GM18867 (cell line): ENCODE data around the gene OR13F1.
"Not testable (repeated sequence)": the region's sequence is repeated elsewhere in the genome, so short reads cannot be mapped to it uniquely, and the experiment has no call there.

Experiments used
- ATAC-seq: cut with Tn5 transposase; IDR thresholded peaks from one replicate; pipeline ENCODE4 v1.9.1; 2021; ENCODE audit warnings: mild to moderate bottlenecking, moderate library complexity; ENCODE audit not compliant: unreplicated experiment

OR13F1 gene

GRCh38 chr9:104503963-104504362, at the start of gene OR13F1:
TSS of gene OR13F1 (plus strand) at chr9:104504263. CDS start at chr9:104504263, 0 bp downstream.
- ATAC-seq = no peak

- no peak for ATAC-seq
These were observed 47.2 kb upstream of the OR13F1 start for GRCh38 chr9:104456831-104457230.

- no peak for ATAC-seq
These were observed 40.2 kb upstream of the OR13F1 start for GRCh38 chr9:104463864-104464263.

- ATAC-seq = no peak
These were observed 35.8 kb upstream of the OR13F1 start for GRCh38 chr9:104468261-104468660.

GRCh38 chr9:104482921-104483570, 21.0 kb upstream of the OR13F1 start:
- ATAC-seq = no peak

- no peak for ATAC-seq
These were observed 19.0 kb upstream of the OR13F1 start for GRCh38 chr9:104485014-104485413.

GRCh38 chr9:104494808-104495207, 9.3 kb upstream of the OR13F1 start:
- no peak for ATAC-seq

- no peak for ATAC-seq
These were observed 623 bp upstream of the OR13F1 start for GRCh38 chr9:104503440-104503839.

GRCh38 chr9:104506565-104506964, 2.5 kb downstream of the OR13F1 start:
- no peak for ATAC-seq

GRCh38 chr9:104514901-104515300, 10.8 kb downstream of the OR13F1 start:
- ATAC-seq = peak; percentile 72

GRCh38 chr9:104520241-104520640, 16.2 kb downstream of the OR13F1 start:
- ATAC-seq = not testable (repeated sequence)

GRCh38 chr9:104527109-104527508, 23.0 kb downstream of the OR13F1 start, which contains the start of gene OR13C4:
TSS of gene OR13C4 (minus strand) at chr9:104527209. CDS start at chr9:104527209, 0 bp downstream.
- no peak for ATAC-seq

- ATAC-seq = no peak
These were observed 32.7 kb downstream of the OR13F1 start, which contains the start of gene OR13C3 for GRCh38 chr9:104536756-104537155. TSS of gene OR13C3 (minus strand) at chr9:104536856. CDS start at chr9:104536723, 133 bp downstream.

- ATAC-seq = no peak
These were observed 35.2 kb downstream of the OR13F1 start for GRCh38 chr9:104539275-104539674.

- no peak for ATAC-seq
These were observed 40.6 kb downstream of the OR13F1 start for GRCh38 chr9:104544644-104545043.

GRCh38 chr9:104553261-104553660, 49.2 kb downstream of the OR13F1 start:
- ATAC-seq = no peak
